Chondrocyte (in vitro differentiated cells): ENCODE data around the gene PLCG2. TPM values are rescaled to one million over a fixed set of nuclear protein-coding genes. Genes with fewer than 3 reads are reported as not detected.

Experiments used
- DNase-seq: peaks from one replicate; pipeline ENCODE4 v3.0.0; 2021; ENCODE audit warnings: mixed read lengths, low spot score
- H3K27ac Mint-ChIP-seq: one replicate; pipeline ENCODE4 v1.8.0; 2021; ENCODE audit warnings: mild to moderate bottlenecking, moderate library complexity, mixed read lengths; ENCODE audit not compliant: unreplicated experiment
- H3K27me3 Mint-ChIP-seq: 2 replicates; pipeline ENCODE4 v1.8.0; 2021; ENCODE audit warnings: low read depth, mixed read lengths
- H3K36me3 Mint-ChIP-seq: 2 replicates; pipeline ENCODE4 v1.8.0; 2021; ENCODE audit warnings: low read depth, mixed read lengths
- H3K4me1 Mint-ChIP-seq: 2 replicates; pipeline ENCODE4 v1.8.0; 2021; ENCODE audit warnings: low read depth, mild to moderate bottlenecking, mixed read lengths
- H3K4me3 Mint-ChIP-seq: one replicate; pipeline ENCODE4 v1.8.0; 2021; ENCODE audit warnings: mild to moderate bottlenecking, moderate library complexity, mixed read lengths; ENCODE audit not compliant: unreplicated experiment
- H3K9me3 Mint-ChIP-seq: 2 replicates; pipeline ENCODE4 v1.8.0; 2021; ENCODE audit warnings: low read depth, mixed read lengths
- total RNA-seq: library from RNA; stranded (reverse); gene quantifications from 3 replicates; pipeline ENCODE4 v1.2.1, GENCODE V29; 2021
- TF ChIP-seq, protein P1 (sequence below): fragments of 200-600 bp; sonication (generic); IDR thresholded peaks from 2 replicates; pipeline ENCODE4 v1.5.0; 2021; ENCODE audit warnings: antibody characterized with exemption, mild to moderate bottlenecking, moderate library complexity

PLCG2 gene
- total RNA-seq, 1 donor from 2014 or later: 1.1 TPM

DNA sequence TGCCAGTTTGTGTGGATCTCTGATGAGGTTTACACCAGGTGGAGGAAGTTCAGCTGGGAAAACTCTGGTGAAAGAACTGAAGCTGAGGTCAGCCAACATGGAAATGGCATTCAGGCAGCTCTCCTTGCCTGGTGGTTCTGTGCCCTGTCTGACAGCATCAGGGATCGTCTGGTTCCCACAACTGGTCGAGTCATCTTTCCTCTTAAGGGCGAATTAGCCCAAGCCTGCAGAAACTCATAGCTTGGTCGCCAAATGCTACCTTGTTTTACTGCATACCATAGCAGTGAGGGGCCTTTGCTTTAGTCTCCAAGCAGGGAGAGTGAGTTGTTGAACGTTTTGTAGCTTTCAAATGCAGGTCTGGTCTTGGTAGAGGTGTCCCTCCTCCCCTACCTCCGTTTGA lies 7.2 kb downstream of the PLCG2 start:
- DNase-seq: no peak
- H3K4me1 Mint-ChIP-seq: no peaks in the 10 kb centered on the region
- H3K27me3 Mint-ChIP-seq: peaks cover 48% of the 10 kb centered on the region
- H3K36me3 Mint-ChIP-seq: no peaks in the 10 kb centered on the region
- H3K4me3 Mint-ChIP-seq: no peak overlapping the region
- TF ChIP-seq, protein P1, sequence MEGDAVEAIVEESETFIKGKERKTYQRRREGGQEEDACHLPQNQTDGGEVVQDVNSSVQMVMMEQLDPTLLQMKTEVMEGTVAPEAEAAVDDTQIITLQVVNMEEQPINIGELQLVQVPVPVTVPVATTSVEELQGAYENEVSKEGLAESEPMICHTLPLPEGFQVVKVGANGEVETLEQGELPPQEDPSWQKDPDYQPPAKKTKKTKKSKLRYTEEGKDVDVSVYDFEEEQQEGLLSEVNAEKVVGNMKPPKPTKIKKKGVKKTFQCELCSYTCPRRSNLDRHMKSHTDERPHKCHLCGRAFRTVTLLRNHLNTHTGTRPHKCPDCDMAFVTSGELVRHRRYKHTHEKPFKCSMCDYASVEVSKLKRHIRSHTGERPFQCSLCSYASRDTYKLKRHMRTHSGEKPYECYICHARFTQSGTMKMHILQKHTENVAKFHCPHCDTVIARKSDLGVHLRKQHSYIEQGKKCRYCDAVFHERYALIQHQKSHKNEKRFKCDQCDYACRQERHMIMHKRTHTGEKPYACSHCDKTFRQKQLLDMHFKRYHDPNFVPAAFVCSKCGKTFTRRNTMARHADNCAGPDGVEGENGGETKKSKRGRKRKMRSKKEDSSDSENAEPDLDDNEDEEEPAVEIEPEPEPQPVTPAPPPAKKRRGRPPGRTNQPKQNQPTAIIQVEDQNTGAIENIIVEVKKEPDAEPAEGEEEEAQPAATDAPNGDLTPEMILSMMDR: no peak
- H3K27ac Mint-ChIP-seq: no peak overlapping the region
- no peaks in the 10 kb centered on the region for H3K9me3 Mint-ChIP-seq

DNA sequence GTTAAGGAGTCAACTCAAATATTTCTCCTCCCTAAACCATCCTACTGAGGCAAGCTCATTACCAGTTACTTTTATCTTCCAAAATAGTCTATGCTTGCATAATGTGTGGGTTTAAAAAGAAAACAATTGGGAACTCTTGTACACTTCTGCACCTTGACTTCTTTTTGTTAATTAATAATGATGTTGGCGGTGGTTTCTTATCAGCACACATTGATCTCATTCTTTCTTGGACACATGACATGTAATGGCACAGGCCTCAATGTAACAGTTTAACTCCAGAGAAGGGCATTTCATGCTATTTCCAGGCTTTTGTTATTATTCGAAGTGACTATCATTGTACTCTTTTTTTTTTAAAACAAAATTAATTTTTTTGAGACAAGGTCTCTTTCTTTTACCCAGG lies 7.8 kb downstream of the PLCG2 start:
- peaks cover 45% of the 10 kb centered on the region for H3K27me3 Mint-ChIP-seq
- no peaks in the 10 kb centered on the region for H3K9me3 Mint-ChIP-seq
- no peak overlapping the region for H3K27ac Mint-ChIP-seq
- H3K4me3 Mint-ChIP-seq: no peak overlapping the region
- H3K4me1 Mint-ChIP-seq: no peaks in the 10 kb centered on the region
- DNase-seq: no peak
- no peaks in the 10 kb centered on the region for H3K36me3 Mint-ChIP-seq
- TF ChIP-seq, protein P1: no peak

DNA sequence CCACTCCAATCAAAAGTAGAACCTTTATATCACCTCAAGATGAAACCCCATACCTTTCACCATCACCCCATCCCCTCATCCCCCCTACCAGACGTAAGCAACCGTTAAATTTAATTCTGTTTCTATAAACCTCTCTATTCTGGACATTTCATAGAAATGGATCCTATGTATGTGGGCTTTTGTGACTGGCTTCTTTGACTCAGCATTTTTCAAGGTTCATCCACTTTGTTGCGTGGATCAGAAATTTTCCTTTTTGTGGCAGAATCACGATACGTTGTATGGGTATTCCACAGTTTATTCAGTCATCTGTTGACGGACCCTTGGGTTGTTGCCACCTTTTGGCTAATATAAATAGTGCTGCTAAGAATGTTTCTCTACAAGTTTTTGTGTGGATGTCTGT lies 8.6 kb downstream of the PLCG2 start:
- H3K4me1 Mint-ChIP-seq: no peaks in the 10 kb centered on the region
- H3K4me3 Mint-ChIP-seq: no peak overlapping the region
- H3K27ac Mint-ChIP-seq: no peak overlapping the region
- H3K27me3 Mint-ChIP-seq: peaks cover 39% of the 10 kb centered on the region
- TF ChIP-seq, protein P1: no peak
- no peak for DNase-seq
- H3K36me3 Mint-ChIP-seq: no peaks in the 10 kb centered on the region
- H3K9me3 Mint-ChIP-seq: no peaks in the 10 kb centered on the region

DNA sequence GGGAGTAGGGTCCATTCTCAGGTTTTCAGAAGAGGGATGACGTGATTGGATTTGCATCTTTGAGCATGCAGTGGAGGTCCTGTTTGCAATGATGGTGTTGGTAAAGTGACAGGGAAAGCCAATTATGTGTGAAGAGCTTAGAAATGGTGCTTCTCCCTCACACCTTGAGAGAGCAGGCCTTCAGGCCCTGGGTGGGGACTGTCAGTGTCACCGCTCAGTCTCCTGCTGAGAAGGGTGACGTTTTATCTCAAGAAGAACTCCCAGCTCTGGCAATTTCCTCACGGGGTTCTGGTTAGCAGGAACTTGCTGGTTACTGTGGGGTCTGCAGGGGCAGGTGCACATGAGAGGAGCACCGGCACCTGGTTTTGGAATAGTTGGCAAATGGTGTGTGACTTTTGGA lies 11.2 kb downstream of the PLCG2 start:
- Mint-ChIP-seq H3K4me1 (no peaks in the 10 kb centered on the region), H3K27ac (no peak overlapping the region), H3K27me3 (peaks cover 27% of the 10 kb centered on the region), H3K9me3 (no peaks in the 10 kb centered on the region), H3K4me3 (no peak overlapping the region), H3K36me3 (no peaks in the 10 kb centered on the region)
- TF ChIP-seq, protein P1: no peak
- DNase-seq: no peak

DNA sequence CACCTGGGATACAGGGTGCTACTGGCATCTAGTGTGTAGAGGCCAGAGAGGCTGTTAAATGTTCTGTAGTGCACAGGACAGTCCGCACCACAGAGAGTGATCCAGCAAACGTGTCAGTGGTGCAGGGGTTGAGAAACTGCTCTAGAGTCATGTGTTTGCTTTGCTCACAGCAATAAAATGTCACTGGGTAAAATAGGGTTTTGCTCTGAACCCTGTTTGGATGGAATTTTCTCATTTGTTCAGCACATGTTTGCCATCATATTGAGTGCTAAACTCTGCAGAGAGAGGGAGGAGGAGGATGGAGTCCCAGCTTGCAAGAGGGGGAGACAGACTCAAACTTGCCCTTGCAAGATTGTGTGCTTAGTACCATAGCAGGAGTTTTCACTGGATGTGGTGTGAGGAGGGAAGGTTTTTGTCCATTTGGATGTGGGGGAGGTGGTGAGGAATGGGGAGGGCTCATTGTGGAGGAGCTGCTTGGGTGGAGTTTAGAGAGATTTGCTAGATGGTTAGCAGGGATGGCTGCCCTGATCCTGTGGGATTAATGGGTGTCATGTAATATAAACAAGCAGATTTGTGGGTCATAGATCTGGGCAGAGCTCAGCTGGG lies 11.8 kb downstream of the PLCG2 start:
- no peak for DNase-seq
- H3K27ac Mint-ChIP-seq: no peak overlapping the region
- H3K9me3 Mint-ChIP-seq: no peaks in the 10 kb centered on the region
- TF ChIP-seq, protein P1: no peak
- H3K4me1 Mint-ChIP-seq: no peaks in the 10 kb centered on the region
- H3K36me3 Mint-ChIP-seq: no peaks in the 10 kb centered on the region
- peaks cover 20% of the 10 kb centered on the region for H3K27me3 Mint-ChIP-seq
- no peak overlapping the region for H3K4me3 Mint-ChIP-seq
